Measurements from ENCODE around the gene UBTD1. TPM values are rescaled to one million over a fixed set of nuclear protein-coding genes. Genes with fewer than 3 reads are reported as not detected.

The UBTD1 gene
- total and polyA plus RNA-seq, 8 donors, result 3.9 to 9.0 (median 5.4) TPM

GRCh38 chr10:97508342-97508741 is 9.6 kb downstream of the UBTD1 start:
- Histone ChIP-seq H3K4me1 (no peaks in the 10 kb centered on the region), H3K4me3 (no peak overlapping the region), H3K9me3 (no peaks in the 10 kb centered on the region), H3K36me3 (no peaks in the 10 kb centered on the region), H3K27ac (no peak overlapping the region), H3K27me3 (no peaks in the 10 kb centered on the region)
- DNase-seq, result no peak
- intact Hi-C loops (cut with DNase I), result no loop called here
- no peak for ATAC-seq
- 47 to 71% methylated on average over 1 of the region's 1 CpG for WGBS, 2 donors
- FAIRE-seq, result no peak
- no peak for TF ChIP-seq CTCF (IDR thresholded peaks at IDR 0.05)

GRCh38 chr10:97509120-97509680 is 10.5 kb downstream of the UBTD1 start:
- WGBS, 2 donors, result 95% methylated on average over 8 of the region's 8 CpGs
- H3K4me1 ChIP-seq, result no peaks in the 10 kb centered on the region
- intact Hi-C loops (cut with DNase I), result no loop called here
- no peaks in the 10 kb centered on the region for H3K36me3 ChIP-seq
- no peaks in the 10 kb centered on the region for H3K9me3 ChIP-seq
- TF ChIP-seq CTCF (IDR thresholded peaks at IDR 0.05), result no peak
- no peak for ATAC-seq
- no peaks in the 10 kb centered on the region for H3K27me3 ChIP-seq
- H3K4me3 ChIP-seq, result no peak overlapping the region
- H3K27ac ChIP-seq, result no peak overlapping the region
- DNase-seq, result no peak
- no peak for FAIRE-seq

- Histone ChIP-seq H3K4me3 (no peak overlapping the region), H3K27ac (no peak overlapping the region), H3K4me1 (no peaks in the 10 kb centered on the region), H3K36me3 (no peaks in the 10 kb centered on the region), H3K9me3 (no peaks in the 10 kb centered on the region), H3K27me3 (no peaks in the 10 kb centered on the region)
- 59 to 65% methylated on average over 4 of the region's 4 CpGs for WGBS, 2 donors
- DNase-seq (no peak), ATAC-seq (no peak), FAIRE-seq (no peak)
- TF ChIP-seq CTCF (IDR thresholded peaks at IDR 0.05), result no peak
- intact Hi-C loops (cut with DNase I), result no loop called here
Observed at GRCh38 chr10:97510686-97511085, 12.0 kb downstream of the UBTD1 start.

- no peaks in the 10 kb centered on the region for H3K36me3 ChIP-seq
- ATAC-seq, result peak in 2 of 4 donors; percentile 11 to 30
- H3K9me3 ChIP-seq, result no peaks in the 10 kb centered on the region
- no peak overlapping the region for H3K4me3 ChIP-seq
- WGBS, 2 donors, result 86 to 87% methylated on average over 3 of the region's 3 CpGs
- FAIRE-seq, result no peak
- no peaks in the 10 kb centered on the region for H3K4me1 ChIP-seq
- no peak for TF ChIP-seq CTCF (IDR thresholded peaks at IDR 0.05)
- intact Hi-C loops (cut with DNase I), result no loop called here
- H3K27me3 ChIP-seq, result no peaks in the 10 kb centered on the region
- H3K27ac ChIP-seq, result no peak overlapping the region
- no peak for DNase-seq
Observed at GRCh38 chr10:97511711-97512440, 13.2 kb downstream of the UBTD1 start.

GRCh38 chr10:97512993-97513392 is 14.3 kb downstream of the UBTD1 start:
- DNase-seq (no peak), ATAC-seq (no peak), FAIRE-seq (no peak)
- H3K9me3 ChIP-seq, result no peaks in the 10 kb centered on the region
- WGBS, 2 donors, result 86 to 91% methylated on average over 1 of the region's 1 CpG
- H3K27me3 ChIP-seq, result no peaks in the 10 kb centered on the region
- H3K36me3 ChIP-seq, result no peaks in the 10 kb centered on the region
- no peak for TF ChIP-seq CTCF (IDR thresholded peaks at IDR 0.05)
- no peak overlapping the region for H3K27ac ChIP-seq
- intact Hi-C loops (cut with DNase I), result no loop called here
- no peak overlapping the region for H3K4me3 ChIP-seq
- no peaks in the 10 kb centered on the region for H3K4me1 ChIP-seq
